ENCODE results near the gene CES4A.
"Not testable (repeated sequence)": the region's sequence is repeated elsewhere in the genome, so short reads cannot be mapped to it uniquely, and the experiment has no call there.

The CES4A gene

GRCh38 chr16:66977341-66978113 is 10.9 kb upstream of the CES4A start:
- TF ChIP-seq CTCF (IDR thresholded peaks at IDR 0.05; ENCODE audit: low read depth, low read length) = peak; percentile 85
- H3K4me3 ChIP-seq (ENCODE audit: low read depth, low read length) = no peak overlapping the region

- TF ChIP-seq CTCF (IDR thresholded peaks at IDR 0.05; ENCODE audit: low read depth, low read length) = no peak
- H3K4me3 ChIP-seq (ENCODE audit: low read depth, low read length) = no peak overlapping the region
Measured at GRCh38 chr16:66979011-66979717, 9.2 kb upstream of the CES4A start.

GRCh38 chr16:66983033-66983432 is 5.4 kb upstream of the CES4A start:
- no peak overlapping the region for H3K4me3 ChIP-seq (ENCODE audit: low read depth, low read length)
- no peak for TF ChIP-seq CTCF (IDR thresholded peaks at IDR 0.05; ENCODE audit: low read depth, low read length)

GRCh38 chr16:66984892-66985311 is 3.5 kb upstream of the CES4A start:
- H3K4me3 ChIP-seq (ENCODE audit: low read depth, low read length) = no peak overlapping the region
- no peak for TF ChIP-seq CTCF (IDR thresholded peaks at IDR 0.05; ENCODE audit: low read depth, low read length)

- H3K4me3 ChIP-seq (ENCODE audit: low read depth, low read length) = no peak overlapping the region
- no peak for TF ChIP-seq CTCF (IDR thresholded peaks at IDR 0.05; ENCODE audit: low read depth, low read length)
Measured at GRCh38 chr16:66986559-66986958, 1.8 kb upstream of the CES4A start.

- H3K4me3 ChIP-seq (ENCODE audit: low read depth, low read length) = no peak overlapping the region
- no peak for TF ChIP-seq CTCF (IDR thresholded peaks at IDR 0.05; ENCODE audit: low read depth, low read length)
Measured at GRCh38 chr16:66991545-66992077, 3.2 kb downstream of the CES4A start.

GRCh38 chr16:66993558-66993957 is 5.2 kb downstream of the CES4A start:
- not testable (repeated sequence) for H3K4me3 ChIP-seq (ENCODE audit: low read depth, low read length)
